Astrocyte (in vitro differentiated cells and primary cell): ENCODE measurements around the gene DCAF4.

Source experiments
- CTCF ChIP-seq: IDR thresholded peaks from 2 replicates; pipeline ENCODE4 v1.5.1; 2011; ENCODE audit warnings: low read depth, mild to moderate bottlenecking, inconsistent platforms, low read length, moderate library complexity; ENCODE audit not compliant: insufficient read depth
- EZH2 ChIP-seq: IDR thresholded peaks from 2 replicates; pipeline ENCODE4 v1.6.1; 2012; ENCODE audit warnings: mild to moderate bottlenecking, low read length, inconsistent platforms; ENCODE audit not compliant: insufficient read depth

GRCh38 chr14:73007835-73008234 lies 81.6 kb downstream of the DCAF4 start:
- no peak for TF ChIP-seq CTCF
- no peak for TF ChIP-seq EZH2
